Measurements from ENCODE around the gene UBTF.

DNA sequence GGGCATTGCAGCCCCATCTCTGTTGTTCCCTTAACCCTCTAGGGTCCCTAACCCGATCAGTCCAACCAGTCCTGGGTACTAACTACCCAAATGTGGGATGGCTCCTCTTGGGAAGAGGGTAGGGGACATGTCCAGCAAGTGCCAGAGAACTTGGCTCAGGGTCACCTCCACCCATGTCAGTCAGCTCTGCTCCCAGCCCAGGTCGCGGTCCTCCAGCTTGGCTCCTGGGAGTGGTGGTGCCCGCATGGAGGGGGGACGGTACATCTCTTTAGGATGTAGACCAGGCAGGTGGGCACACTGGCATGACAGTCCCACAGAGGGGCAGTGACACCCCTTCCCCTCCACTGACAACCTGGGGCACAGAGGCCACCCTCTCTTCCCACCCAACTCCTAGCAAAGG lies 26.7 kb downstream of the UBTF start:
- TF ChIP-seq, protein P1, sequence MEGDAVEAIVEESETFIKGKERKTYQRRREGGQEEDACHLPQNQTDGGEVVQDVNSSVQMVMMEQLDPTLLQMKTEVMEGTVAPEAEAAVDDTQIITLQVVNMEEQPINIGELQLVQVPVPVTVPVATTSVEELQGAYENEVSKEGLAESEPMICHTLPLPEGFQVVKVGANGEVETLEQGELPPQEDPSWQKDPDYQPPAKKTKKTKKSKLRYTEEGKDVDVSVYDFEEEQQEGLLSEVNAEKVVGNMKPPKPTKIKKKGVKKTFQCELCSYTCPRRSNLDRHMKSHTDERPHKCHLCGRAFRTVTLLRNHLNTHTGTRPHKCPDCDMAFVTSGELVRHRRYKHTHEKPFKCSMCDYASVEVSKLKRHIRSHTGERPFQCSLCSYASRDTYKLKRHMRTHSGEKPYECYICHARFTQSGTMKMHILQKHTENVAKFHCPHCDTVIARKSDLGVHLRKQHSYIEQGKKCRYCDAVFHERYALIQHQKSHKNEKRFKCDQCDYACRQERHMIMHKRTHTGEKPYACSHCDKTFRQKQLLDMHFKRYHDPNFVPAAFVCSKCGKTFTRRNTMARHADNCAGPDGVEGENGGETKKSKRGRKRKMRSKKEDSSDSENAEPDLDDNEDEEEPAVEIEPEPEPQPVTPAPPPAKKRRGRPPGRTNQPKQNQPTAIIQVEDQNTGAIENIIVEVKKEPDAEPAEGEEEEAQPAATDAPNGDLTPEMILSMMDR (conservative IDR thresholded peaks at IDR 0.05 in 1 of 2, IDR thresholded peaks at IDR 0.05 in 1 of 2; ENCODE audit: extremely low read depth in 1 of 2, insufficient read depth in 1 of 2, low read depth in 1 of 2, low read length in 2 of 2) = no peak
- no peak for TF ChIP-seq EZH2 (IDR thresholded peaks at IDR 0.05; ENCODE audit: borderline replicate concordance, low read length)
